Neuronal stem cell (in vitro differentiated cells): ENCODE measurements around the gene SH3YL1.

Experiments used
- DNase-seq: peaks from one replicate; pipeline ENCODE4 v3.0.0-alpha.2; 2013; ENCODE audit warnings: low spot score
- H2AFZ ChIP-seq: one replicate; pipeline ENCODE4 v1.6.1; 2013; ENCODE audit warnings: mild to moderate bottlenecking, low read length, inconsistent platforms
- H2AK5ac ChIP-seq: 2 replicates; pipeline ENCODE4 v1.6.1; 2013; ENCODE audit warnings: low read depth, mild to moderate bottlenecking, inconsistent platforms, low read length, moderate library complexity, mixed read lengths
- H2BK120ac ChIP-seq: 2 replicates; pipeline ENCODE4 v1.6.1; 2013; ENCODE audit warnings: low read depth, mild to moderate bottlenecking, inconsistent platforms, low read length, moderate library complexity, mixed read lengths
- H2BK12ac ChIP-seq: one replicate; pipeline ENCODE4 v1.6.1; 2013; ENCODE audit warnings: low read length, inconsistent platforms
- H2BK15ac ChIP-seq: 2 replicates; pipeline ENCODE4 v1.6.1; 2013; ENCODE audit warnings: mild to moderate bottlenecking, low read length, inconsistent platforms, mixed read lengths
- H2BK5ac ChIP-seq: one replicate; pipeline ENCODE4 v1.6.1; 2013; ENCODE audit warnings: inconsistent platforms, mild to moderate bottlenecking, low read length, moderate library complexity
- H3K14ac ChIP-seq: one replicate; pipeline ENCODE4 v1.6.1; 2013; ENCODE audit warnings: low read length, inconsistent platforms
- H3K18ac ChIP-seq: 2 replicates; pipeline ENCODE4 v1.6.1; 2013; ENCODE audit warnings: low read length, inconsistent platforms
- H3K23ac ChIP-seq: 2 replicates; pipeline ENCODE4 v1.6.1; 2013; ENCODE audit warnings: low read depth, mild to moderate bottlenecking, mixed read lengths, low read length, inconsistent platforms; ENCODE audit not compliant: poor library complexity
- H3K27ac ChIP-seq: replicated peaks from 3 replicates; pipeline ENCODE4 v1.5.1; 2013; ENCODE audit warnings: low read length, inconsistent platforms
- H3K27me3 ChIP-seq, 3 experiments: 2 replicates each; pipeline ENCODE4 v1.6.1; 2013; ENCODE audit warnings: low read length in 3 of 3, mild to moderate bottlenecking in 2 of 3, inconsistent platforms in 1 of 3, low read depth in 1 of 3, mixed read lengths in 1 of 3, moderate library complexity in 1 of 3; ENCODE audit not compliant: control insufficient read depth in 3 of 3, insufficient read depth in 3 of 3
- H3K36me3 ChIP-seq, 2 donors: replicated peaks in 1 of 2; 2 replicates each; pipeline ENCODE4 v1.6.1; 2013; ENCODE audit warnings: low read length in 2 of 2; ENCODE audit not compliant: control insufficient read depth in 2 of 2, insufficient read depth in 2 of 2
- H3K4ac ChIP-seq: 2 replicates; pipeline ENCODE4 v1.6.1; 2013; ENCODE audit warnings: inconsistent platforms, mild to moderate bottlenecking, low read length, moderate library complexity
- H3K4me1 ChIP-seq, 2 donors: 1 replicate in 1 of 2; 2 replicates in 1 of 2; pipeline ENCODE4 v1.6.1; 2013; ENCODE audit warnings: low read length in 2 of 2, low read depth in 1 of 2; ENCODE audit not compliant: control insufficient read depth in 2 of 2, insufficient read depth in 1 of 2
- H3K4me2 ChIP-seq: one replicate; pipeline ENCODE4 v1.6.1; 2013; ENCODE audit warnings: mild to moderate bottlenecking, low read length, inconsistent platforms; ENCODE audit not compliant: insufficient read depth, poor library complexity, severe bottlenecking
- H3K4me3 ChIP-seq, 2 donors: 2 replicates each; pipeline ENCODE4 v1.5.1; 2013; ENCODE audit warnings: low read length in 2 of 2, mild to moderate bottlenecking in 2 of 2, inconsistent platforms in 1 of 2, moderate library complexity in 1 of 2
- H3K79me1 ChIP-seq: one replicate; pipeline ENCODE4 v1.6.1; 2013; ENCODE audit warnings: low read depth, mild to moderate bottlenecking, inconsistent platforms, low read length, moderate library complexity
- H3K9ac ChIP-seq: one replicate; pipeline ENCODE4 v1.6.1; 2013; ENCODE audit warnings: mild to moderate bottlenecking, low read depth, low read length, inconsistent platforms; ENCODE audit not compliant: poor library complexity
- H3K9me3 ChIP-seq, 2 donors: replicated peaks in 1 of 2; 2 replicates each; pipeline versions ENCODE3 to v1.6.1; 2013; ENCODE audit warnings: low read length in 2 of 2, mild to moderate bottlenecking in 2 of 2, inconsistent platforms in 1 of 2, low read depth in 1 of 2, mixed read lengths in 1 of 2, moderate library complexity in 1 of 2; ENCODE audit not compliant: control insufficient read depth in 2 of 2, insufficient read depth in 1 of 2
- H4K8ac ChIP-seq: one replicate; pipeline ENCODE4 v1.6.1; 2013; ENCODE audit warnings: low read depth, mild to moderate bottlenecking, inconsistent platforms, low read length, moderate library complexity
- H4K91ac ChIP-seq: one replicate; pipeline ENCODE4 v1.6.1; 2013; ENCODE audit warnings: low read length, low read depth, mild to moderate bottlenecking, inconsistent platforms; ENCODE audit not compliant: poor library complexity
- WGBS, 2 donors: extraction: QIAGEN DNeasy Blood & Tissue Kit; methylation state at CpG; one replicate each; pipeline ENCODE4 v1.1.7; 2013; ENCODE audit warnings: missing lambda C conversion rate in 2 of 2, mixed read lengths in 1 of 2; ENCODE audit not compliant: insufficient read length in 2 of 2, insufficient replicate concordance in 1 of 2; ENCODE audit errors: extremely low coverage in 2 of 2; 5-methylcytosine and 5-hydroxymethylcytosine counted together

Gene SH3YL1

GRCh38 chr2:228115-228514 is 35.7 kb downstream of the SH3YL1 start:
- H3K9ac ChIP-seq: peak overlapping the region; percentile 39
- peaks cover 0 to 68% of the 10 kb centered on the region in 2 donors for H3K36me3 ChIP-seq
- WGBS, 2 donors: no CpG with 5 or more reads among the region's 9 CpGs
- no peak overlapping the region for H3K14ac ChIP-seq
- no peak for DNase-seq
- no peak overlapping the region for H3K27ac ChIP-seq
- no peak overlapping the region for H2AFZ ChIP-seq
- peaks cover 0 to 2% of the 10 kb centered on the region in 2 donors for H3K9me3 ChIP-seq
- no peak overlapping the region for H4K91ac ChIP-seq
- H3K79me1 ChIP-seq: no peaks in the 10 kb centered on the region
- no peak overlapping the region for H2AK5ac ChIP-seq
- no peak overlapping the region for H3K4ac ChIP-seq
- no peak overlapping the region for H3K4me3 ChIP-seq
- no peaks in the 10 kb centered on the region for H3K27me3 ChIP-seq
- H2BK12ac ChIP-seq: no peak overlapping the region
- no peak overlapping the region for H2BK15ac ChIP-seq
- H3K23ac ChIP-seq: no peak overlapping the region
- H4K8ac ChIP-seq: no peak overlapping the region
- peaks cover 0 to 2% of the 10 kb centered on the region in 2 donors for H3K4me1 ChIP-seq
- H3K18ac ChIP-seq: no peak overlapping the region
- no peak overlapping the region for H3K4me2 ChIP-seq
- H2BK5ac ChIP-seq: no peak overlapping the region
- no peak overlapping the region for H2BK120ac ChIP-seq

- Histone ChIP-seq H3K27me3 (no peaks in the 10 kb centered on the region), H3K4me1 (no peaks in the 10 kb centered on the region), H3K9me3 (no peaks in the 10 kb centered on the region), H2AFZ (no peak overlapping the region), H2AK5ac (no peak overlapping the region), H3K4me2 (no peak overlapping the region), H4K91ac (no peak overlapping the region), H3K79me1 (no peaks in the 10 kb centered on the region), H3K4ac (no peak overlapping the region), H2BK5ac (no peak overlapping the region), H3K27ac (no peak overlapping the region), H3K36me3 (peaks cover 0 to 73% of the 10 kb centered on the region in 2 donors), H2BK15ac (no peak overlapping the region), H3K14ac (no peak overlapping the region), H4K8ac (no peak overlapping the region), H3K4me3 (no peak overlapping the region), H3K23ac (no peak overlapping the region), H2BK12ac (no peak overlapping the region), H3K9ac (no peak overlapping the region), H3K18ac (no peak overlapping the region), H2BK120ac (no peak overlapping the region)
- DNase-seq: no peak
- WGBS, 2 donors: no CpG with 5 or more reads among the region's 6 CpGs
These were observed 39.7 kb downstream of the SH3YL1 start for GRCh38 chr2:223971-224760.

DNA sequence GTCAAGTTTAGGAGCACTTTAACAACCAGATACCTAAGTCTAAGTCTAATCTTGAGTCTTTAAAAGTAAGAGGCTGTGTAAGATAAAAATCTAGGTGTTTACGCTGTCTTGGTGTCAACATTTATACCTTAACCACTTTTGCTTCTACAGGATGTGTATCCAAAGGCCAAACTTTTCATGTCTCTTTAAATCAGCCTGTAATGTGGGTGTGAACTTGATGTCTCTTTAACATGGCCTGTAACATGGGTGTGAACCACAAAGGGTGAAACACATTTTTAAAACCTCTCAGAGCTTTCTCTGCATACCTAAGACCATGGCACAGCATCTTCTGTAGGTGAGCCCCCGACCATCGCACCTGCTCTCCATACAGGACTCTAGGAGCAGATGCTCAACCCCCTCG is 40.4 kb downstream of the SH3YL1 start:
- no peak overlapping the region for H3K4ac ChIP-seq
- no peak overlapping the region for H2BK5ac ChIP-seq
- no peak overlapping the region for H3K18ac ChIP-seq
- H3K9ac ChIP-seq: no peak overlapping the region
- H3K27me3 ChIP-seq: no peaks in the 10 kb centered on the region
- H2AK5ac ChIP-seq: no peak overlapping the region
- no peak overlapping the region for H3K4me3 ChIP-seq
- H3K4me1 ChIP-seq: no peaks in the 10 kb centered on the region
- peaks cover 0 to 80% of the 10 kb centered on the region in 2 donors for H3K36me3 ChIP-seq
- no peaks in the 10 kb centered on the region for H3K9me3 ChIP-seq
- no peak for DNase-seq
- no peaks in the 10 kb centered on the region for H3K79me1 ChIP-seq
- no peak overlapping the region for H2BK120ac ChIP-seq
- no CpG with 5 or more reads among the region's 4 CpGs for WGBS, 2 donors
- H2AFZ ChIP-seq: no peak overlapping the region
- H4K91ac ChIP-seq: no peak overlapping the region
- no peak overlapping the region for H3K23ac ChIP-seq
- no peak overlapping the region for H4K8ac ChIP-seq
- no peak overlapping the region for H2BK15ac ChIP-seq
- no peak overlapping the region for H3K27ac ChIP-seq
- no peak overlapping the region for H3K14ac ChIP-seq
- H3K4me2 ChIP-seq: no peak overlapping the region
- no peak overlapping the region for H2BK12ac ChIP-seq

- H3K27me3 ChIP-seq: no peaks in the 10 kb centered on the region
- no peak overlapping the region for H3K23ac ChIP-seq
- H3K18ac ChIP-seq: no peak overlapping the region
- no peak overlapping the region for H3K4me3 ChIP-seq
- DNase-seq: no peak
- H3K4me2 ChIP-seq: no peak overlapping the region
- peaks cover 2 to 6% of the 10 kb centered on the region in 2 donors for H3K9me3 ChIP-seq
- no peak overlapping the region for H3K9ac ChIP-seq
- no peak overlapping the region for H3K14ac ChIP-seq
- no peak overlapping the region for H2AFZ ChIP-seq
- H3K79me1 ChIP-seq: no peaks in the 10 kb centered on the region
- no peak overlapping the region for H2BK5ac ChIP-seq
- H2BK120ac ChIP-seq: no peak overlapping the region
- H3K36me3 ChIP-seq: peaks cover 0 to 34% of the 10 kb centered on the region in 2 donors
- no peak overlapping the region for H4K91ac ChIP-seq
- no peak overlapping the region for H3K4ac ChIP-seq
- H4K8ac ChIP-seq: no peak overlapping the region
- H3K4me1 ChIP-seq: no peaks in the 10 kb centered on the region
- H2BK12ac ChIP-seq: no peak overlapping the region
- no peak overlapping the region for H2AK5ac ChIP-seq
- no peak overlapping the region for H3K27ac ChIP-seq
- no peak overlapping the region for H2BK15ac ChIP-seq
- WGBS, 2 donors: no CpG with 5 or more reads among the region's 3 CpGs
These were observed 47.8 kb downstream of the SH3YL1 start for GRCh38 chr2:216068-216467.
